HG03378 (cell line): ENCODE results near the gene SLC22A1.

Experiments used
- ATAC-seq: cut with Tn5 transposase; IDR thresholded peaks from one replicate; pipeline ENCODE4 v1.9.1; 2021; ENCODE audit warnings: mild to moderate bottlenecking, moderate library complexity; ENCODE audit not compliant: unreplicated experiment

The SLC22A1 gene

GRCh38 chr6:160207618-160208017 lies 86.0 kb downstream of the SLC22A1 start:
- ATAC-seq, result no peak
